Stimulated activated CD8-positive, alpha-beta memory T cell treated with anti-CD3 and anti-CD28 coated beads, Interleukin-15, amount 100 ng/mL, for 48 hours (primary cell): ENCODE results near the gene SLC12A7.

Experiments
- DNase-seq, 2 donors: peaks; one replicate each; pipeline ENCODE4 v3.0.0-alpha.2; 2020; ENCODE audit warnings: low read depth in 2 of 2

SLC12A7 gene

DNA sequence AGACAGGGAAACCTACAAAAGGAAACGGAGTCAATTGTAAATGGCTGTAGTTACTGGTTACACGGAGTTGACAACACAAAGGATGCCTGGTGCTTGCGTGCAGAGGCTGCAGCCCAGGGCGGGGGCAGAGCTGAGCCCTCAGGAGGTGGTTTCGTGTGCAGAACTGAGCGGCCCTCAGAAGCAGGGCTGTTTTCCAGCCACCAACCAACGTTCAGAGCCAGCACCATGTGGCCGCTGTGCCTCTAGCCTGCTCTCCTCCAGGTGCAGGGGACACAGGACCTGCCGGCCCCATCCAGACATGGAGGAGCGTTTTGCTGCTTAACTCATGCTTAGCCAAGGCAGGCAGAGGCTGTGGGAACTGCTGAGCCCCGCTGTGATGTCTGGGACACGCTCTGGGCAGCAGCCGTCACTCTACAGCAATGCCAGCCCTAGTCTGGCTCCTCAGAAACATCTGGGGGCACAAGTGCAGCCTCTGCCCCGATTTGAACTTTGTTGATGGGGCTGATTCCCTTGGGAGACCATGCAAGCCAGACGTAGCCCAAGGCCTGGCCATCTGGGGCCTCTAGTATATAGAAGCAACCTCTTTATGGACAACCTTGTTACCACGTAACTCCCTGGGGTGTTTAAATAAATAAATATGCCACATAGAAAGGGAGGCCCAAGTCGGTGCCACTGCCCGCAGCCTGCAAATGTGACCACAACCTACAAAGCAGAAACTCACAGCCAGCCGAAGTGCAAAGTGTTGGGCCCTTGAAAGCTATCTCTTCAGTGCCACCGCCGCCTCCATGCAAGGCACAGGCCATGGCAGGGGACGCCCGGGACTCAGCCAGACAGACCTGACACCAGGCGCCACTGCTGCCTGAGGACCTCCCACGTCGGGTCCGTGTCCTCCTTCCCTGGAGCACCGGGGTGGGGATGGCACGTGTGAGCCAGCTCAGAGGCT is 61.2 kb downstream of the SLC12A7 start:
- no peak for DNase-seq

GRCh38 chr5:1048861-1049838 is 62.7 kb downstream of the SLC12A7 start:
- no peak for DNase-seq

DNA sequence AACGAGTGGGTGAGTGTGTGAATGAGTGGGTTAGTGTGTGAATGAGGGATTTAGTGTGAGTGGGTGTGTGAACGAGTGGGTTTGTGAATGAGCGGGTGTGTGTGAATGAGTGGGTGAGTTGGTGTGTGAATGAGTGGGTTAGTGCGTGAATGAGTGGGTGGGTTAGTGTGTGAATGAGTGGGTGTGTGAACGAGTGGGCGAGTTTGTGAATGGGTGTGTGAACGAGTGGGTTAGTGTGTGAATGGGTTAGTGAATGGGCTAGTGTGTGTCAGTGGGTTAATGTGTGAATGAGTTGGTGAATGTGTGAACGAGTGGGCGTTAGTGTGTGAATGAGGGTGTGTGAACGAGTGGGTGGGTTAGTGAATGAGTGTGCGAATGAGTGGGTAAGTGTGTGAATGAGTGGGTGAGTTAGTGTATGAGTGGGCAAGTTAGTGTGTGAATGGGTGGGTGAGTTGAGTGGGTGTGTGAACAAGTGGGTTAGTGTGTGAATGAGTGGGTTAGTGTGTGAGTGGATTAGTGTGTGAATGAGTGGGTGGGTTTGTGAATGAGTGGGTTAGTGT is 63.6 kb downstream of the SLC12A7 start:
- no peak for DNase-seq

DNA sequence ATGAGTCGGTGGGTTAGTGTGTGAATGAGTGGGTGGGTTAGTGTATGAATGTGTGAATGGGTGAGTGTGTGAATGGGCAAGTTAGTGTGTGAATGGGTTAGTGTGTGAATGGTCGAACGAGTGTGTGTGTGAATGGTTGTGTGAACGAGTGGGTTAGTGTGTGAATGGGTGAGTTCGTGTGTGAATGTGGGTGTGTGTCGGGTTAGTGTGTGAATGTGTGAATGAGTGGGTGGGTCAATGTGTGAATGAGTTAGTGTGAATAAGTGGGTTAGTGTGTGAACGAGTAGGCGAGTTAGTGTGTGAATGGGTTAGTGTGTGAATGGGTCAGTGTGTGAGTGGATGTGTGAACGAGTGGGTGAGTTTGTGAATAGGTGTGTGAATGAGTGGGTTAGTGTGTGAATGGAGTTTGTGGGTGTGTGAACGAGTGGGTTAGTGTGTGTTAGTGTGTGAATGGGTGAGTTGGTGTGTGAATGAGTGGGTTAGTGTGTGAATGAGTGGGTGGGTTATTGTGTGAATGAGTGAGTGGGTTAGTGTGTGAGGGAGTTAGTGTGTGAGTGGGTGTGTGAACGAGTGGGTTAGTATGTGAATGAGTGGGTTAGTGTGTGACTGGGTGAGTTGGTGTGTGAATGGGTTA is 64.4 kb downstream of the SLC12A7 start:
- no peak for DNase-seq

DNA sequence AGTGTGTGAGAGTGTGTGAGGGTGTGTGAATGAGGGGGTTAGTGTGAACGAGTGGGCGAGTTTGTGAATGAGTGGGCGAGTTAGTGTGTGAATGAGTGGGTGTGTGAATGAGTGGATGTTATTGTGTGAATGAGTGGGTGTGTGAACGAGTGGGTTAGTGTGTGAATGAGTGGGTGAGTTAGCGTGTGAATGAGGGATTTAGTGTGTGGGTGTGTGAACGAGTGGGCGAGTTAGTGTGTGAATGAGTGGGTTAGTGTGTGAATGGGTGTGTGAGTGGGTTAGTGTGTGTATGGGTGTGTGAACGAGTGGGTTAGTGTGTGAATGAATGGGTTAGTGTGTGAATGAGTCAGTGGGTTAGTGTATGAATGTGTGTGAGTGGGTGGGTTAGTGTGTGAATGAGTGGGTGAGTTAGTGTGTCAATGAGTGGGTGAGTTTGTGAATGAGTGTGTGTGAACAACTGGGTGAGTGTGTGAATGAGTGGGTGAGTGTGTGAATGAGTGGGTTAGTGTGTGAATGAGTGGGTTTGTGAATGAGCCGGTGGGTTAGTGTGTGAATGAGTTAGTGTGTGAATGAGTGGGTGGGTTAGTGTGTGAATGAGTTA is 65.8 kb downstream of the SLC12A7 start:
- no peak for DNase-seq

GRCh38 chr5:1044117-1044516 is 67.7 kb downstream of the SLC12A7 start:
- no peak for DNase-seq

DNA sequence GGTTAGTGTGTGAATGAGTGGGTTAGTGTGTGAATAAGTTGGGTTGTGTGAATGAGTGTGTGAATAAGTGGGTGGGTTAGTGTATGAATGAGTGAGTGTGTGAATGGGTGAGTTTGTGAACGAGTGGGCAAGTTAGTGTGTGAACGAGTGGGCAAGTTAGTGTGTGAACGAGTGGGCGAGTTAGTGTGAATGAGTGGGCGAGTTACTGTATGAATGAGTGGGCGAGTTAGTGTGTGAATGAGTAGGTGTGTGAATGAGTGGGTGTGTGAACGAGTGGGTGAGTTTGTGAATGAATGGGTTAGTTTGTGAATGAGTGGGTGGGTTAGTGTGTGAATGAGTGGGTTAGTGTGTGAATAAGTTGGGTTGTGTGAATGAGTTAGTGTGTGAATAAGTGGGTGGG is 68.5 kb downstream of the SLC12A7 start:
- no peak for DNase-seq

GRCh38 chr5:1042626-1043025 is 69.2 kb downstream of the SLC12A7 start:
- no peak for DNase-seq

DNA sequence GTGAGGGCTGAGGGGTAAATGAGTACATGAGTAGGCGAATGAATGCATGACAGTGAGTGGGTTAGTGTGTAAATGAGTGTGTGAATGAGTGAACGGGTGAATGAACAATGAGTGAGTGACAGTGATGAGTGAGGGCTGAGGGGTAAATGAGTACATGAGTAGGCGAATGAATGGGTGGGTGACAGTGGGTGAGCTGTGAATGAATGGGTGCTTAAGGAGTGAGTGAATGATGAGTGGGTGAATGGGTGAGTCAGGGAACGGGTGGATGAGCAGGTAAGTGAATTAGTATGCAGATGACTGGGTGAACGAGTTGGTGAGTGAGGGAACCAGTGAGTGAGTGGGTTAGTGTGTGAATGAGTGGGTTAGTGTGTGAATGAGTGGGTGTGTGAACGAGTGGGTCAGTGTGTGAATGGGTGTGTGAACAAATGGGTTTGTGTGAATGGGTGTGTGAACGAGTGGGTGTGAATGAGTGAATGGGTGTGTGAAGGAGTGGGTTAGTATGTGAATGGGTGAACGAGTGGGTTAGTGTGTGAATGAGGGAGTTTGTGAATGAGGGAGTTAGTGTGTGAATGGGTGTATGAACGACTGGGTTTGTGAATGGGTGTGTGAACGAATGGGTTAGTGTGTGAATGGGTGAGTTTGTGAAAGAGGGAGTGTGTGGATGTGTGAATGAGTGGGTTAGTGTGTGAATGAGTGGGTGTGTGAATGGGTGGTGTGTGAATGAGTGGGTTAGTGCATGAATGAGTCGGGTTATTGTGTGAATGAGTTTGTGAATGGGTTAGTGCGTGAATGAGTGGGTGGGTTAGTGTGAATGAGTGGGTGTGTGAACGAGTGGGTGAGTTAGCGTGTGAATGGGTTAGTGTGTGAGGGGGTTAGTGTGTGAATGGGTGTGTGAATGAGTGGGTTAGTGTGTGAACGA is 70.4 kb downstream of the SLC12A7 start:
- DNase-seq = no peak

GRCh38 chr5:1040571-1040970 is 71.3 kb downstream of the SLC12A7 start:
- no peak for DNase-seq

- DNase-seq = no peak
These were observed 72.1 kb downstream of the SLC12A7 start for GRCh38 chr5:1039706-1040260.

- DNase-seq = no peak
These were observed 72.7 kb downstream of the SLC12A7 start for GRCh38 chr5:1039210-1039548.

- DNase-seq = no peak
These were observed 73.2 kb downstream of the SLC12A7 start for GRCh38 chr5:1038417-1039209.

GRCh38 chr5:1037671-1038416 is 74.0 kb downstream of the SLC12A7 start:
- DNase-seq = no peak

GRCh38 chr5:1037123-1037670 is 74.7 kb downstream of the SLC12A7 start:
- no peak for DNase-seq

DNA sequence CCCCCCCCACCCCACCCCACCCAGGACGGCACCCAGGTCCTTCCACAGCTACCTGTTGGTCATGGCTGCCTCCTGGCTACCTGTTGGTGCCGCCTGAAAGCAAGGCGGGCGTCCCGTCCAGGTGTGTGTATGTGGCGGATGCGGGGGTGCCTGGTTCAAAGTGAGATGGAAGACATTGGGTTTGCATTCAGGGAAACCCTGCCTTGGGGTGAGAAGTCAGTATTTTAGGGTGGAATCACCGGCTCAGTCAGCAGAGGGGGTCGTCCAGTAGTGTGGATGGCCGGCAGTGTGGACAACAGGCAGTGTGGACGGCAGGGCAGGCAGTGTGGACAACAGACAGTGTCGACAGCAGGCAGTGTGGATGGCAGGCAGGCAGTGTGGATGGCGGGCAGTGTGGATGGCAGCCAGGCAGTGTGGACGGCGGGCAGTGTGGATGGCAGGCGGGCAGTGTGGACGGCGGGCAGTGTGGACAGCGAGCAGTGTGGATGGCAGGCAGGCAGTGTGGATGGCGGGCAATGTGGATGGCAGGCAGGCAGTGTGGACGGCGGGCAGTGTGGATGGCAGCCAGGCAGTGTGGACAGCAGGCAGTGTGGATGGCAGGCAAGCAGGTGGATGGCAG is 75.2 kb downstream of the SLC12A7 start:
- DNase-seq = no peak
